NT2/D1 (cell line): Measurements from ENCODE around the gene BMP10.

Experiments
- DNase-seq: peaks from one replicate; pipeline ENCODE4 v3.0.0-alpha.2; 2011; ENCODE audit warnings: low read depth, low spot score
- H3K27me3 ChIP-seq: 2 replicates; pipeline ENCODE4 v1.6.0; 2011; ENCODE audit warnings: mild to moderate bottlenecking; ENCODE audit not compliant: insufficient read length, insufficient read depth
- H3K36me3 ChIP-seq: 2 replicates; pipeline ENCODE4 v1.6.1; 2011; ENCODE audit warnings: mild to moderate bottlenecking, low read length, mixed read lengths; ENCODE audit not compliant: insufficient read depth, insufficient read length
- H3K4me1 ChIP-seq: 2 replicates; pipeline ENCODE4 v1.5.1; 2011; ENCODE audit not compliant: insufficient read depth, insufficient read length
- H3K4me3 ChIP-seq: 2 replicates; pipeline ENCODE4 v1.5.1; 2011; ENCODE audit warnings: low read depth; ENCODE audit not compliant: insufficient read length
- H3K9ac ChIP-seq: 2 replicates; pipeline ENCODE4 v1.6.0; 2011; ENCODE audit warnings: low read depth; ENCODE audit not compliant: insufficient read length
- H3K9me3 ChIP-seq: 2 replicates; pipeline ENCODE4 v1.5.1; 2011; ENCODE audit warnings: mild to moderate bottlenecking, low read length; ENCODE audit not compliant: insufficient read depth
- SUZ12 ChIP-seq: IDR thresholded peaks from 2 replicates; pipeline ENCODE4 v1.6.1; 2011; ENCODE audit not compliant: insufficient read length, insufficient read depth; ENCODE audit errors: extremely low read depth
- YY1 ChIP-seq: IDR thresholded peaks from 2 replicates; pipeline ENCODE4 v1.6.1; 2011; ENCODE audit not compliant: insufficient read length, insufficient read depth
- ZNF274 ChIP-seq: IDR thresholded peaks from 2 replicates; pipeline ENCODE4 v1.6.1; 2011; ENCODE audit warnings: mild to moderate bottlenecking, low read depth, low read length

Gene BMP10

DNA sequence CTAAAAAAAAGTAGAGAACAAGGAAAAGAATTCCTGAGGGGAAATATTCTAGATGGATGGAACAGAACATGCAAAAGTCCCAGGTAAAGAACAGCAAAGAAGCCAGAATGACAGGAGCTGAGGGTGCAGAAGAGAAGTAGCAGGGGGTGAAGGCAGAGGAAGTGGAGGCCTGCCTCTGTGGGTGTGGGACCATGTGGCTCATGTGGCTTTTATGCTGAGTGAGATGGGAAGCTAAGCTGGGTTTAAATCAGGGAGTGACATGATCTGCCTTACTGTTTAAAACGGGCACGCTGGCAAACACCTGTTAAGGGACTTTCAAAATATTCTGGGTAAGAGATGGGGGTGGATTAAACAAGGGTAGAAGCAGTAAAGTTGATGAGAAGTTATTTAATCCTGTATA, 41.5 kb upstream of the BMP10 start:
- no peak for DNase-seq
- H3K4me3 ChIP-seq, result no peak overlapping the region
- H3K27me3 ChIP-seq, result no peaks in the 10 kb centered on the region
- H3K36me3 ChIP-seq, result no peaks in the 10 kb centered on the region
- TF ChIP-seq ZNF274, result no peak
- no peak for TF ChIP-seq SUZ12
- TF ChIP-seq YY1, result no peak
- no peak overlapping the region for H3K9ac ChIP-seq
- no peaks in the 10 kb centered on the region for H3K4me1 ChIP-seq
- H3K9me3 ChIP-seq, result no peaks in the 10 kb centered on the region

DNA sequence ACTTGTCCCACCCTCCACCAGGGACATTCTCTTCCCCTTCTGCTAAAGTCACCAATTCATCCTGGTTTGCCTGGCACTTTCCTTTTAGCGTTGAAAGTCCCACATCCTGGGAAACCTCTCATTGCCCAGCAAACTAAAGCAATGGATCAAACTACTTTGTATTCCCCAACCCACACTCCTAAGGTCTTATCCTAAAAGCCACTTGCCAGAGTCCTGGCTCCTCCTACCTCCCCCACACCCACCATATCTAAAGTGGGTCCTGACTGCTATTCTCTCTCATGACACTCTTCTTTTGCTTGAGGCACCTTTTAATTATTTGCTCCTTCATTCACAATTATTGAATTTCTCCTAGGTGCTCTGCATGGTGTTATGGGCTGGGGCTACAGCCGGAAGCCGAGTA, 40.9 kb upstream of the BMP10 start:
- no peaks in the 10 kb centered on the region for H3K36me3 ChIP-seq
- H3K9me3 ChIP-seq, result no peaks in the 10 kb centered on the region
- no peak overlapping the region for H3K9ac ChIP-seq
- H3K4me1 ChIP-seq, result no peaks in the 10 kb centered on the region
- no peak overlapping the region for H3K4me3 ChIP-seq
- no peak for DNase-seq
- no peak for TF ChIP-seq SUZ12
- no peaks in the 10 kb centered on the region for H3K27me3 ChIP-seq

GRCh38 chr2:68911709-68912108, 40.5 kb upstream of the BMP10 start:
- H3K27me3 ChIP-seq, result no peaks in the 10 kb centered on the region
- H3K9me3 ChIP-seq, result no peaks in the 10 kb centered on the region
- TF ChIP-seq ZNF274, result no peak
- TF ChIP-seq YY1, result no peak
- TF ChIP-seq SUZ12, result no peak
- no peak overlapping the region for H3K9ac ChIP-seq
- H3K4me3 ChIP-seq, result no peak overlapping the region
- no peak for DNase-seq
- H3K36me3 ChIP-seq, result no peaks in the 10 kb centered on the region
- H3K4me1 ChIP-seq, result no peaks in the 10 kb centered on the region

- Histone ChIP-seq H3K4me3 (no peak overlapping the region), H3K36me3 (no peaks in the 10 kb centered on the region), H3K9ac (no peak overlapping the region), H3K27me3 (no peaks in the 10 kb centered on the region), H3K4me1 (no peaks in the 10 kb centered on the region), H3K9me3 (no peaks in the 10 kb centered on the region)
- no peak for DNase-seq
- TF ChIP-seq ZNF274 (no peak), YY1 (no peak), SUZ12 (no peak)
Measured at GRCh38 chr2:68911246-68911645, 40.0 kb upstream of the BMP10 start.

DNA sequence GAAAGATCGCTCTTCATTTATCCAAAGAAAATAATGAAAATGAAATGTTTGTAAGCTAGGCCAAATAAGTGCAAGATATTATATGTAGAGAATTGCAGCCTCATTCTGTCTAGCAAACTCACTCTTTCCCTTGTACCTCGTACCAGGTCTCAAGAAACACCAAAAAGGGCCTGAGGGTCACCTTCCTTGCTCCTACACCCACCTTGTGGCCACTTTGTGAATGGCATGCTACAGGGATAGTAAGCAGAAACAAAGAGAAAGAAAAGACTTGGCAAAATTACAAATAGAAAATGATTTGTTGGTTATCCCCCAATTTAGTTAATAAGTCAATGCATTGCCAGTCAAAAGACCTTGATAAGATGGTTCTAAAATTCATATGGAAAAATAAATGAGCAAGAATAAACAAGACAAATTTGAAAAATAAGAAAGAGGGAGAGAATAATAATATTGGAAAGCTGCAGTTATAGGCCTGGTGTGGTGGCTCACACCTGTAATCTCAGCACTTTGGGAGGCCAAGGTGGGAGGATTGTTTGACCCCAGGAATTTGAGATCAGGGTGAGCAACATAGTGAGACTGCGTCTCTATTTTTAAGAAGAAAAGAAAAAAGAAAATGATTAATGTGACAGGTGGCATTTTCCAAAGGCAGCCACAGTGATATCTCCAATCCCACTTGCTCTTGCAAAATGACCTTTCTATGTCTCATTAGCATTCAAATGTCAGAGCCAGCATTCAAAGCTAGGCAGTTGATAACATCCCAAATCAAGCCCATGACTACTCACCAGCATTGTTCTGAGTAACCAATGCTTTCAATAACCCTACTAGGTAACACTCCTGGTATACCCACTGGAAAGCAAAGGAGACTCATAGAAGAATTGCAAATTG, 38.8 kb upstream of the BMP10 start:
- H3K4me1 ChIP-seq, result no peaks in the 10 kb centered on the region
- H3K36me3 ChIP-seq, result no peaks in the 10 kb centered on the region
- no peaks in the 10 kb centered on the region for H3K9me3 ChIP-seq
- no peak overlapping the region for H3K4me3 ChIP-seq
- DNase-seq, result peak; percentile 81
- H3K9ac ChIP-seq, result no peak overlapping the region
- TF ChIP-seq YY1, result no peak
- TF ChIP-seq SUZ12, result no peak
- TF ChIP-seq ZNF274, result no peak
- no peaks in the 10 kb centered on the region for H3K27me3 ChIP-seq

DNA sequence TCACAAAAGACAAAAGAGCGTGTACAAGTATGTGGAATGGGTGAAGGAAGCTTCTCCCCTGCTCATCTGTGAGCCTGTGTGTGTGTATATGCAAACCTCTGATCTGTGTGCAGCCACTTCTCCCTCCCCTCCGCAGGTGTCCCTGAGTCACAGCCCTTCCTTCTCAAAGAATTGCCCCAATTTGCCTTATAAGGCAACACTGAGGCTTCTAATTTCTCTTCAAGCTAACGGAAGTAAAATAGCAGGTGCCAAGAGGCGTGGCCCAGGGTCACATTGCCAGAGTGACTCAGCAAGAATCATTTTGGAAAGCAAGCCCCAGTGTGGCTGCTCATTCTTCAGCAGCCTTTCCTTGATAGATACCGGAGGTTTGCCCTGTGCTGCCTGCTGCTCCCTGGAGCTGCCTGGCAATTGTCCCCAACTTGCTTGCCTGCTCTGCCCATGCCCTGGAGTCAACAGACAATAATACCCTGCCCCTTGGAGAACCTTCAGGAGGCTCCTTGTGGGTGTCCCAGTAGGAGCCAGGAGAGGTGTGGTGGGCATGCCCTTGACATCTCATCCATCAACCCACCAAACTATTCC, 37.3 kb upstream of the BMP10 start:
- peak; percentile 23 for DNase-seq

GRCh38 chr2:68907920-68908253, 36.7 kb upstream of the BMP10 start:
- no peaks in the 10 kb centered on the region for H3K4me1 ChIP-seq
- H3K9me3 ChIP-seq, result no peaks in the 10 kb centered on the region
- TF ChIP-seq ZNF274 (no peak), YY1 (no peak), SUZ12 (no peak)
- no peaks in the 10 kb centered on the region for H3K36me3 ChIP-seq
- DNase-seq, result no peak
- H3K27me3 ChIP-seq, result no peaks in the 10 kb centered on the region
- H3K4me3 ChIP-seq, result no peak overlapping the region
- no peak overlapping the region for H3K9ac ChIP-seq

More for the DNA sequence above, 37.3 kb upstream of the BMP10 start:
- Histone ChIP-seq H3K27me3 (no peaks in the 10 kb centered on the region), H3K4me3 (no peak overlapping the region), H3K4me1 (no peaks in the 10 kb centered on the region), H3K36me3 (no peaks in the 10 kb centered on the region), H3K9me3 (no peaks in the 10 kb centered on the region), H3K9ac (no peak overlapping the region)
- no peak for TF ChIP-seq YY1
- no peak for TF ChIP-seq ZNF274
